ENCODE data around the gene EPHA1. TPM values are rescaled to one million over a fixed set of nuclear protein-coding genes. Genes with fewer than 3 reads are reported as not detected.
"Not testable (repeated sequence)": the region's sequence is repeated elsewhere in the genome, so short reads cannot be mapped to it uniquely, and the experiment has no call there.

EPHA1 gene
- total RNA-seq, 1 donor from 2014 or later, result not detected

- TF ChIP-seq, protein P1, sequence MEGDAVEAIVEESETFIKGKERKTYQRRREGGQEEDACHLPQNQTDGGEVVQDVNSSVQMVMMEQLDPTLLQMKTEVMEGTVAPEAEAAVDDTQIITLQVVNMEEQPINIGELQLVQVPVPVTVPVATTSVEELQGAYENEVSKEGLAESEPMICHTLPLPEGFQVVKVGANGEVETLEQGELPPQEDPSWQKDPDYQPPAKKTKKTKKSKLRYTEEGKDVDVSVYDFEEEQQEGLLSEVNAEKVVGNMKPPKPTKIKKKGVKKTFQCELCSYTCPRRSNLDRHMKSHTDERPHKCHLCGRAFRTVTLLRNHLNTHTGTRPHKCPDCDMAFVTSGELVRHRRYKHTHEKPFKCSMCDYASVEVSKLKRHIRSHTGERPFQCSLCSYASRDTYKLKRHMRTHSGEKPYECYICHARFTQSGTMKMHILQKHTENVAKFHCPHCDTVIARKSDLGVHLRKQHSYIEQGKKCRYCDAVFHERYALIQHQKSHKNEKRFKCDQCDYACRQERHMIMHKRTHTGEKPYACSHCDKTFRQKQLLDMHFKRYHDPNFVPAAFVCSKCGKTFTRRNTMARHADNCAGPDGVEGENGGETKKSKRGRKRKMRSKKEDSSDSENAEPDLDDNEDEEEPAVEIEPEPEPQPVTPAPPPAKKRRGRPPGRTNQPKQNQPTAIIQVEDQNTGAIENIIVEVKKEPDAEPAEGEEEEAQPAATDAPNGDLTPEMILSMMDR (IDR thresholded peaks at IDR 0.05; ENCODE audit: borderline replicate concordance), result no peak
Measured at GRCh38 chr7:143419880-143420279, 11.2 kb upstream of the EPHA1 start.

GRCh38 chr7:143418681-143419458 lies 10.2 kb upstream of the EPHA1 start:
- DNase-seq, result no peak
- TF ChIP-seq, protein P1 (IDR thresholded peaks at IDR 0.05; ENCODE audit: borderline replicate concordance), result no peak
- Histone ChIP-seq H3K27ac (replicated peaks) (no peak overlapping the region), H3K9me3 (replicated peaks) (no peaks in the 10 kb centered on the region), H3K4me1 (no peaks in the 10 kb centered on the region), H3K4me3 (no peak overlapping the region), H3K27me3 (ENCODE audit: low read depth) (peaks cover 48% of the 10 kb centered on the region), H3K36me3 (no peaks in the 10 kb centered on the region)
- intact Hi-C loops (cut with micrococcal nuclease), result loop anchor here (5.0 to 10.0 kb wide), 2 partner anchors 54 to 177 kb away; partner anchors contain the start of gene FAM131B

More at GRCh38 chr7:143419880-143420279, 11.2 kb upstream of the EPHA1 start:
- intact Hi-C loops (cut with micrococcal nuclease), result loop anchor here (5.0 to 10.0 kb wide), 2 partner anchors 55 to 178 kb away; partner anchors contain the start of gene FAM131B
- no peak for DNase-seq
- H3K27me3 ChIP-seq (ENCODE audit: low read depth), result peaks cover 39% of the 10 kb centered on the region
- H3K9me3 ChIP-seq (replicated peaks), result no peaks in the 10 kb centered on the region
- H3K27ac ChIP-seq (replicated peaks), result no peak overlapping the region
- H3K4me1 ChIP-seq, result no peaks in the 10 kb centered on the region
- H3K4me3 ChIP-seq, result no peak overlapping the region
- H3K36me3 ChIP-seq, result no peaks in the 10 kb centered on the region

DNA sequence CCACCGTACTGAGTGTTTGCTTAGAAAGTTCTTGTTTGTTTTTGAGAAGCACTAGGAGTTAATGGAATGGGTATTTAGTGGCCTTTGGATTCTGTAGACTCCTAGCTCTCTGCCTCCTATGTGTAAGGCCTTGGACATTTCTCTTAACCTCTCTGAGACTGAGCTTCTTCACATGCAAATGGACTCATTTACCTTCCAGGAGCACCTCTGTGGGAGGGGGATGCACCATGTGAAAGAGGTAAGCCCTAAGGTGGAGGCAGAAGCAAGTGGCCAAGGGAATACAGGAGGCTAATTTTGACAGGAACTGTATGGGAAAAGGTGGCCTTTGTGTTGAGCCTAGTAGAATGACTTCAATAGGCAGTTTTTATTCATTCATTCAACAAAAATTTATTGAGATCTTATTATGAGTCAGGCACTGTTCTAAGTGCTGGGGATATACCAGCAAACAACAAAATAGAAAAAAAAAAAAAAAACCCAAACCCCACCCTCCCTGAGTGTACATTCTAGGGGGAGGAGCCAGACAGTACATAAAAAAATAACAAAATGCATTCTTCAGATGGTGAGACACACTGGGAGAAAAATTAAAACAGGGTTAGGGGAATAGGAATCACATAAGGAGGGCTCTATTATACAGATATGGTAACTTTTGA lies 9.2 kb upstream of the EPHA1 start:
- no peaks in the 10 kb centered on the region for H3K36me3 ChIP-seq
- TF ChIP-seq, protein P1 (IDR thresholded peaks at IDR 0.05; ENCODE audit: borderline replicate concordance), result no peak
- DNase-seq, result no peak
- intact Hi-C loops (cut with micrococcal nuclease), result loop anchor here (5.0 to 10.0 kb wide), 2 partner anchors 53 to 176 kb away; partner anchors contain the start of gene FAM131B
- H3K27ac ChIP-seq (replicated peaks), result no peak overlapping the region
- no peak overlapping the region for H3K4me3 ChIP-seq
- peaks cover 57% of the 10 kb centered on the region for H3K27me3 ChIP-seq (ENCODE audit: low read depth)
- no peaks in the 10 kb centered on the region for H3K4me1 ChIP-seq
- no peaks in the 10 kb centered on the region for H3K9me3 ChIP-seq (replicated peaks)

DNA sequence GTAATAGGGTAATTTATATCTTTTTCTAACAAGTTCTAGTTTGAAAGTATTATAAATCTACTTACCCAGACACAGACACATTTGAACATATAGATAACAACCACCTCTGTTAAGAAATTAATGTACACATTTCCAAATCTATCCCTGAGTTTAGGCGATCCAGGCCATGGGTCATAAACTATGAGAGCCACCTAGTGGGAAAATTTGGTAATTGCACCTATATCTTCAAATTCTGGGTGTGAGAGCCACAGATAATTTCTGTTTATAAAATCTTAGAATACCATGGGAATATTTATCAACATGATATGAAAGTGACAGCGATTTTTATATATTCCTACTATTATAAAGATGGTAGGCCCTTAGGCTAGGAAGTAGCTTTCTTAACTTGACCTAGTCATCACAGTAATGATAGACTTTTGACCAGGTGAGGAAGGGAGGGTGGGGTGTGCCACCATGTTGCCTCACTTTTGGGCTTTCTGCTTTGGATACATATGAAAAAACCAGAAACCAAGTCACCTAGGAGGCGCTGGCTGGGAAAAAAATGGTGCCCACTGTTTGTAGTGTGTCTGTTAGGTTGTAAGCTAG lies 8.0 kb upstream of the EPHA1 start:
- Histone ChIP-seq H3K27me3 (ENCODE audit: low read depth) (peaks cover 69% of the 10 kb centered on the region), H3K36me3 (no peaks in the 10 kb centered on the region), H3K4me1 (peaks cover under 1% of the 10 kb centered on the region), H3K9me3 (replicated peaks) (no peaks in the 10 kb centered on the region), H3K4me3 (no peak overlapping the region), H3K27ac (replicated peaks) (no peak overlapping the region)
- DNase-seq, result no peak
- TF ChIP-seq, protein P1 (IDR thresholded peaks at IDR 0.05; ENCODE audit: borderline replicate concordance), result peak; percentile 85
- intact Hi-C loops (cut with micrococcal nuclease), result loop anchor here (5.0 to 10.0 kb wide), 2 partner anchors 52 to 174 kb away; partner anchors contain the start of gene FAM131B

GRCh38 chr7:143415742-143416397 lies 7.2 kb upstream of the EPHA1 start:
- Histone ChIP-seq H3K4me1 (peaks cover 8% of the 10 kb centered on the region), H3K27me3 (ENCODE audit: low read depth) (peaks cover 76% of the 10 kb centered on the region), H3K9me3 (replicated peaks) (no peaks in the 10 kb centered on the region), H3K4me3 (no peak overlapping the region), H3K27ac (replicated peaks) (no peak overlapping the region), H3K36me3 (no peaks in the 10 kb centered on the region)
- TF ChIP-seq, protein P1 (IDR thresholded peaks at IDR 0.05; ENCODE audit: borderline replicate concordance), result no peak
- DNase-seq, result no peak
- intact Hi-C loops (cut with micrococcal nuclease), result loop anchor here (5.0 to 10.0 kb wide), 2 partner anchors 51 to 174 kb away; partner anchors contain the start of gene FAM131B

DNA sequence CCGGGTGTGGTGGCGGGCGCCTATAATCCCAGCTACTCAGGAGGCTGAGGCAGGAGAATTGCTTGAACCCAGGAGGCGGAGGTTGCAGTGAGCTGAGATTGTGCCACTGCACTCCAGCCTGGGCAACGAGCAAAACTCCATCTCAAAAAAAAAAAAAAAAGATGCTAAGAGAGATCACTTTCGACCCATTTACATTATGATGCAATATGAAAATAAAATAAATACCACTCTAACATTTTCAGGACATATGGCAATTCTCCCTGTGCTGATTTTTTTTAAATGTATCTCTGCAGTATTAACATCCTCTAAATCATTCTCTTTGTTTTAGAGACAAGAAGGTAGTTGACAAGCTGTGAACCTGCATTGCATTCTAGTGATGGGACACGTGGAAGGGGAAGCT lies 6.6 kb upstream of the EPHA1 start:
- H3K36me3 ChIP-seq; H3K9me3 ChIP-seq (replicated peaks); H3K27ac ChIP-seq (replicated peaks); H3K4me3 ChIP-seq; DNase-seq: not testable (repeated sequence)
- Histone ChIP-seq H3K27me3 (ENCODE audit: low read depth) (peaks cover 83% of the 10 kb centered on the region), H3K4me1 (peaks cover 12% of the 10 kb centered on the region)
- intact Hi-C loops (cut with micrococcal nuclease), result loop anchor here (5.0 to 10.0 kb wide), 2 partner anchors 50 to 173 kb away; partner anchors contain the start of gene FAM131B

All from left ventricle myocardium inferior (tissue), 1 donor.